HG03025 (cell line): ENCODE results near the gene LALBA.
"Not testable (repeated sequence)": the region's sequence is repeated elsewhere in the genome, so short reads cannot be mapped to it uniquely, and the experiment has no call there.

Experiments used
- ATAC-seq: cut with Tn5 transposase; IDR thresholded peaks from one replicate; pipeline ENCODE4 v1.9.1; 2021; ENCODE audit warnings: mild to moderate bottlenecking, moderate library complexity; ENCODE audit not compliant: unreplicated experiment, low FRiP score

Gene LALBA

DNA sequence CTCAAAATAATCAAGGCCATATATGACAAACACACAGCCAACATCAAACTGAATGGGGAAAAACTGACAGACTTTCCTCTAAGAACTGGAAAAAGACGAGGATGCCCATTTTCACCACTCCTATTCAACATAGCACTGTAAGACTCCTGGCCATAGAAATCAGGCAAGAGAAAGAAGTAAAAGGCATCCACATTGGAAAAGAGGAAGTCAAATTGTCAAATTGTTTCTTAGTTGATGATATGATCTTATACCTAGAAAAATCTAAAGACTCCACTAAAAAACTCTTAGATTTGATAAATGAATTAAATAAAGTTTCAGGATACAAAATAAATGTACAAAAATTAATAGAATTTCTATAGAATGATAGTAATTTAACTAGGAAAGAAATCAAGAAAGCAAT is 33.2 kb downstream of the LALBA start:
- ATAC-seq: no peak

DNA sequence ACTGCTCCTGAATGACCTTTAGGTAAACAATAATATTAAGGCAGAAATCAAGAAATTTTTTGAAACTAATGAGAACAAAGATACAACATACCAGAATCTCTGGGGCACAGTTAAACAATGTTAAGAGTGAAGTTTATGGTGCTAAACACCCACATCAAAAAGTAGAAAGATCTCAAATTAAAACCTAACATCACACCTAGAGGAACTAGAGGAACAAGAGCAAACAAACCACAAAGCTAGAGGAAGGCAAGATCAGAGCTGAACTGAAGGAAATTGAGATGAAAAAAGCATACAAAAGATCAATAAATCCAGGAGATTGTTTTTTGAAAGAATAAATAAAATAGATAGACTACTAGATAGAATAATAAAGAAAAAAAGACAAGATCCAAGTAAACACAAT is 37.2 kb downstream of the LALBA start:
- ATAC-seq: no peak

DNA sequence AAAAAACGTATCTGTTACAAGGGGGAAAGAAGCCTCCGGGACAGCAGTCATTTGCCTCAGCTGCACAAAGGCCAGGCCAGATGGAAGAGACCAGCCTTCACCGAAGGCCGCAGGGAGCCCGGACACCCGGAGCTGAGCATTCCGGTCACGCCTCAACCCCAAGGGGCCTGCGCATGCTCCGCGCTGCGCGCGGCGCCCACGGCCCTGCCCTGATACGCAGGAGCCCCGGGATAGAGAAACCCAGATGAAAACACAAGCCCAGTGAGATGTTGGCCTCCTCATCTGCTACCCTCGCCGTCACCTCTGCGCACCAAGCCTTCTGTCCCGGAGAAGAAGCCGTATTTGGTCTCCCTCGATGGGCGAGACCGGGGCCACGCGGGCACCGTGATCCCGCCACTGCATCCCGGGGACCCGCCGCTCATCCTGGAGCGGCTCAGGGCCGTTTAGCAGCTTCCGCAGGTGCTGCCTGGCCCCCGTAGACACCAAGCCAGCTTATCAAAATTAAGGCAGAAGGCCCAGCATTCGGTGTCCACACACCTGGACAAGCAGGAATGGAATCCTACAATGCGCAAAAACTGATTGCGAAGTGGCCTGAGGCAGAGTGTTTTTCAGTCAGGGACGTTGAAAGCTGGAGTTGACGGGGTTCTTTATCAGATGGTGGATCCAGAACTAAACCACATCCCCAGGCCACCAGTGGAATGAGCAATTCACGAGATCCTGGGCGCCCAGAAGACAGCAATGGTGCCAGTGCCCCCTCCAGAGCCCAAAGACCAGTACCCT is 41.8 kb downstream of the LALBA start:
- ATAC-seq: no peak

DNA sequence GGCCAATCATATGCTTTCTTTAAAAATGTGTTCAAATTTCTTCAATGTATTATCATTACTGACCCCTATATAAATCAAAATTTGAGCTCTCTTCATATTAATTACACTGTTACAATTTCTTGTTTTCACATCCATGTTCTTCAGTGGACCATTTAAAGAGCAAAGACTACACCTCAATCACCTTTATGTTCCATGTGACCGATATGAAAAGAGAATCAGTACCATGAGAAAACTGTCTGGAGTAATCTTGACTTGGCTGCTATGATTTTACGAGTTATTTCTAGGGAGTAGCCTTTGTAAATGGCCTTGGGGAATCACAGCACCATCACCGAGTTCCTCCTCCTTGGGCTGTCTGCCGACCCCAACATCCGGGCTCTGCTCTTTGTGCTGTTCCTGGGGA is 44.5 kb downstream of the LALBA start, which contains the start of gene OR8S1:
OR8S1 (plus strand) TSS at position 301 of the 400 bp plus-strand sequence; CDS start at position 301, 0 bp downstream.
- no peak for ATAC-seq

DNA sequence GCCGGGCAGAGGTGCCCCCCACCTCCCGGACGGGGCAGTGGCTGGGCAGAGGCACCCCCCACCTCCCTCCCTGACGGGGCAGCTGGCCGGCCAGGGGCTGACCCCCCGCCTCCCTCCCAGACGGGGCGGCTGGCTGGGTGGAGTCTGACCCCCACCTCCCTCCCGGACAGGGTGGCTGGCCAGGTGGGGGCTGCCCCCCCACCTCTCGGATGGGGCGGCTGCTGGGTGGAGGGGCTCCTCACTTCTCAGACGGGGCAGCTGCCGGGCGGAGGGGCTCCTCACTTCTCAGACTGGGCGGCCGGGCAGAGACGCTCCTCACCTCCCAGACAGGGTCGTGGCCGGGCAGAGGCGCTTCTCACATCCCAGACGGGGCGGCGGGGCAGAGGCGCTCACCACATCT is 49.5 kb downstream of the LALBA start:
- not testable (repeated sequence) for ATAC-seq
